HepG2 (cell line): ENCODE data around the gene SRP14. TPM values are rescaled to one million over a fixed set of nuclear protein-coding genes. Genes with fewer than 3 reads are reported as not detected.

Experiments used
- AFF4 ChIP-seq: sonication (generic); formaldehyde crosslinking; IDR thresholded peaks from 2 replicates; pipeline ENCODE4 v1.4.0; 2020; ENCODE audit warnings: missing genetic modification reagents
- ARNT2 ChIP-seq: sonication (generic); formaldehyde crosslinking; IDR thresholded peaks from 2 replicates; pipeline ENCODE4 v1.8.0; 2022; ENCODE audit warnings: mild to moderate bottlenecking, low read depth, missing genetic modification reagents, moderate library complexity
- CBFB ChIP-seq: sonication (generic); formaldehyde crosslinking; IDR thresholded peaks from 2 replicates; pipeline ENCODE4 v1.4.0; 2020; ENCODE audit warnings: missing genetic modification reagents
- HIVEP1 ChIP-seq: sonication (generic); formaldehyde crosslinking; IDR thresholded peaks from 2 replicates; pipeline ENCODE4 v1.4.0; 2020; ENCODE audit warnings: mild to moderate bottlenecking, missing genetic modification reagents
- LCORL ChIP-seq, 2 experiments: fragments of 450-650 bp in 1 of 2; sonication (generic) in 1 of 2; formaldehyde crosslinking in 1 of 2; IDR thresholded peaks; 2 replicates each; pipeline versions ENCODE4 v1.5.0 to v1.6.1; 2017 to 2020; ENCODE audit warnings: antibody characterized with exemption in 1 of 2, missing genetic modification reagents in 1 of 2
- NFKBIZ ChIP-seq: IDR thresholded peaks from 2 replicates; pipeline ENCODE4 v1.6.1; 2018; ENCODE audit warnings: missing genetic modification reagents, missing compliant biosample characterization
- NR0B2 ChIP-seq: sonication (generic); formaldehyde crosslinking; IDR thresholded peaks from 2 replicates; pipeline ENCODE4 v1.4.0; 2020; ENCODE audit warnings: mild to moderate bottlenecking, missing genetic modification reagents
- NR2F1 ChIP-seq, 2 experiments: fragments of 450-650 bp in 1 of 2; formaldehyde crosslinking in 1 of 2; IDR thresholded peaks; 2 replicates each; pipeline versions ENCODE4 v1.5.0 to v1.6.1; 2016 to 2020; ENCODE audit warnings: mild to moderate bottlenecking in 1 of 2, missing compliant biosample characterization in 1 of 2, missing genetic modification reagents in 1 of 2, moderate library complexity in 1 of 2
- PHF20 ChIP-seq: sonication (generic); formaldehyde crosslinking; IDR thresholded peaks from 2 replicates; pipeline ENCODE4 v1.5.0; 2020; ENCODE audit warnings: mild to moderate bottlenecking, missing genetic modification reagents
- RXRB ChIP-seq: IDR thresholded peaks from 2 replicates; pipeline ENCODE4 v1.6.1; 2016; ENCODE audit warnings: borderline replicate concordance, missing genetic modification reagents, missing compliant biosample characterization
- SIX4 ChIP-seq: sonication (generic); formaldehyde crosslinking; IDR thresholded peaks from 2 replicates; pipeline ENCODE4 v1.4.0; 2020; ENCODE audit warnings: missing genetic modification reagents
- SP5 ChIP-seq: IDR thresholded peaks from 2 replicates; pipeline ENCODE4 v1.6.1; 2016; ENCODE audit warnings: low read depth, borderline replicate concordance
- TIGD3 ChIP-seq: sonication (generic); formaldehyde crosslinking; IDR thresholded peaks from 2 replicates; pipeline ENCODE4 v1.5.1; 2020; ENCODE audit warnings: mild to moderate bottlenecking, missing genetic modification reagents, borderline replicate concordance
- U2AF2 ChIP-seq: fragments of 200-400 bp; formaldehyde crosslinking; IDR thresholded peaks from 2 replicates; pipeline ENCODE4 v1.6.1; 2017; ENCODE audit warnings: low read depth, mild to moderate bottlenecking, low read length
- ZNF207 ChIP-seq: fragments of 450-650 bp; IDR thresholded peaks from 2 replicates; pipeline ENCODE4 v1.6.1; 2016; ENCODE audit warnings: antibody characterized with exemption, borderline replicate concordance
- ZNF276 ChIP-seq: sonication (generic); formaldehyde crosslinking; IDR thresholded peaks from 2 replicates; pipeline ENCODE4 v1.4.0; 2020; ENCODE audit warnings: mild to moderate bottlenecking, low read depth, missing genetic modification reagents
- ZNF281 ChIP-seq: sonication (generic); formaldehyde crosslinking; IDR thresholded peaks from 2 replicates; pipeline ENCODE4 v1.4.0; 2020; ENCODE audit warnings: missing genetic modification reagents, borderline replicate concordance
- polyA plus RNA-seq, 8 experiments: library from polyadenylated mRNA; depleted of rRNA in 3 of 8; stranded (reverse) in 7 of 8; unstranded in 1 of 8; fragments of >200 nt; fragmentation: Illumina TruSeq in 4 of 8; extraction: Trizol in 4 of 8; gene quantifications; 2 replicates each; pipeline versions ENCODE4 v1.2.1 to v1.2.3, GENCODE V29; 2011 to 2016; ENCODE audit warnings: low read depth in 4 of 8, missing spikeins in 1 of 8, mixed read lengths in 1 of 8; ENCODE audit not compliant: insufficient read depth in 1 of 8
- total RNA-seq, 5 experiments: library from RNA; depleted of rRNA; stranded (reverse); fragments of >200 nt; fragmentation: Illumina TruSeq; extraction: Trizol; gene quantifications; 2 replicates each; pipeline ENCODE4 v1.2.3, GENCODE V29; 2016; ENCODE audit warnings: low read depth in 1 of 5

SRP14 gene
- total and polyA plus RNA-seq, 2 of the 13 experiments (the other 11 are each of a cell fraction or from before 2014, with no cell fraction given) = 208 to 356 TPM

- TF ChIP-seq TIGD3 (CRISPR knock-in tag) = no peak
- TF ChIP-seq ZNF276 (CRISPR knock-in tag) = peak; percentile 62; the same call in 1 of the 2 replicates
- TF ChIP-seq ZNF207 = no peak
- peak; percentile 67; the same call in 1 of the 2 replicates for TF ChIP-seq SP5
- no peak for TF ChIP-seq LCORL (IDR thresholded peaks at IDR 0.05)
- peak; percentile 97 for TF ChIP-seq LCORL (CRISPR knock-in tag; IDR thresholded peaks at IDR 0.05)
- TF ChIP-seq ZNF281 (CRISPR knock-in tag) = no peak; the same call in 1 of the 2 replicates
- peak; percentile 72 for TF ChIP-seq NFKBIZ (CRISPR knock-in tag)
- TF ChIP-seq NR2F1 (CRISPR knock-in tag; IDR thresholded peaks at IDR 0.05) = peak; percentile 89 to 91
- TF ChIP-seq HIVEP1 (CRISPR knock-in tag) = peak; percentile 95
- TF ChIP-seq RXRB = peak; percentile 96
- TF ChIP-seq PHF20 (CRISPR knock-in tag) = no peak
- TF ChIP-seq NR0B2 (CRISPR knock-in tag) = no peak; the same call in 1 of the 2 replicates
- TF ChIP-seq AFF4 (CRISPR knock-in tag) = no peak
- TF ChIP-seq U2AF2 = no peak
- no peak for TF ChIP-seq SIX4 (CRISPR knock-in tag)
- peak; percentile 42; the same call in 1 of the 2 replicates for TF ChIP-seq ARNT2 (CRISPR knock-in tag)
- TF ChIP-seq CBFB = no peak
These were observed 49.3 kb upstream of the SRP14 start (continued) for GRCh38 chr15:40087991-40088928.
